ENCODE results near the gene LRBA. TPM values are rescaled to one million over a fixed set of nuclear protein-coding genes. Genes with fewer than 3 reads are reported as not detected.

LRBA gene
- total and polyA plus RNA-seq, 8 donors, result 7.3 to 156 (median 73.9) TPM

- no peak overlapping the region for H3K4me3 ChIP-seq
- H3K27ac ChIP-seq, result no peak overlapping the region
- intact Hi-C loops (cut with DNase I; ENCODE audit: low total_unique reads), result no loop called here
- no peak for DNase-seq
- H3K9me3 ChIP-seq, result no peaks in the 10 kb centered on the region
- H3K27me3 ChIP-seq, result no peaks in the 10 kb centered on the region
- TF ChIP-seq CTCF (IDR thresholded peaks at IDR 0.05), result no peak
- H3K4me1 ChIP-seq, result no peaks in the 10 kb centered on the region
- H3K36me3 ChIP-seq, result peaks cover 0 to 53% (median 30%) of the 10 kb centered on the region in 4 donors
- 92 to 100% (median 97%) methylated on average over 1 of the region's 1 CpG for WGBS, 5 donors
Observed at GRCh38 chr4:150827226-150827625, 187.9 kb downstream of the LRBA start.

- H3K27ac ChIP-seq, result no peak overlapping the region
Observed at GRCh38 chr4:150826306-150826705, 188.8 kb downstream of the LRBA start.

GRCh38 chr4:150822407-150822806 is 192.7 kb downstream of the LRBA start:
- peaks cover 0 to 6% (median 0%) of the 10 kb centered on the region in 4 donors for H3K4me1 ChIP-seq
- no peak overlapping the region for H3K27ac ChIP-seq
- no peak for TF ChIP-seq POLR2A (IDR thresholded peaks at IDR 0.05)
- no peak for TF ChIP-seq CTCF (IDR thresholded peaks at IDR 0.05)
- TF ChIP-seq POLR2AphosphoS5 (IDR thresholded peaks at IDR 0.05), result no peak
- no peak for TF ChIP-seq EP300 (IDR thresholded peaks at IDR 0.05)
- no peaks in the 10 kb centered on the region for H3K9me3 ChIP-seq
- WGBS, 5 donors, result 92 to 96% (median 94%) methylated on average over 5 of the region's 5 CpGs
- H3K4me3 ChIP-seq, result no peak overlapping the region
- DNase-seq, result no peak
- H3K36me3 ChIP-seq, result peaks cover 0 to 34% (median 16%) of the 10 kb centered on the region in 4 donors
- no peaks in the 10 kb centered on the region for H3K27me3 ChIP-seq
- intact Hi-C loops (cut with DNase I; ENCODE audit: low total_unique reads), result no loop called here

More at GRCh38 chr4:150826306-150826705, 188.8 kb downstream of the LRBA start:
- Histone ChIP-seq H3K4me3 (no peak overlapping the region), H3K9me3 (no peaks in the 10 kb centered on the region), H3K27me3 (no peaks in the 10 kb centered on the region), H3K36me3 (peaks cover 0 to 53% (median 30%) of the 10 kb centered on the region in 4 donors), H3K4me1 (peaks cover 0 to 6% (median 0%) of the 10 kb centered on the region in 4 donors)
- no peak for DNase-seq
- TF ChIP-seq POLR2AphosphoS5 (IDR thresholded peaks at IDR 0.05) (no peak), EP300 (IDR thresholded peaks at IDR 0.05) (no peak), POLR2A (IDR thresholded peaks at IDR 0.05) (no peak), CTCF (IDR thresholded peaks at IDR 0.05) (no peak)
- intact Hi-C loops (cut with DNase I; ENCODE audit: low total_unique reads), result no loop called here

- no peak for DNase-seq
- peaks cover 0 to 6% (median 0%) of the 10 kb centered on the region in 4 donors for H3K4me1 ChIP-seq
- no peaks in the 10 kb centered on the region for H3K9me3 ChIP-seq
- no peaks in the 10 kb centered on the region for H3K27me3 ChIP-seq
- H3K27ac ChIP-seq, result no peak overlapping the region
- intact Hi-C loops (cut with DNase I; ENCODE audit: low total_unique reads), result no loop called here
- TF ChIP-seq CTCF (IDR thresholded peaks at IDR 0.05), result no peak
- TF ChIP-seq POLR2A (IDR thresholded peaks at IDR 0.05), result no peak
- TF ChIP-seq POLR2AphosphoS5 (IDR thresholded peaks at IDR 0.05), result no peak
- no peak for TF ChIP-seq EP300 (IDR thresholded peaks at IDR 0.05)
- H3K4me3 ChIP-seq, result no peak overlapping the region
- peaks cover 0 to 26% (median 15%) of the 10 kb centered on the region in 4 donors for H3K36me3 ChIP-seq
Observed at GRCh38 chr4:150821641-150822040, 193.4 kb downstream of the LRBA start.

All from stomach (tissue), 9 donors.